NCI-H526 (cell line): ENCODE measurements around the gene HSF4.
"Not testable (repeated sequence)": the region's sequence is repeated elsewhere in the genome, so short reads cannot be mapped to it uniquely, and the experiment has no call there.

Experiments used
- DNase-seq, 2 experiments: peaks; one replicate each; lab custom pipeline; 2025; lab: John Stamatoyannopoulos, UW

The HSF4 gene

GRCh38 chr16:67164599-67165061 is at the start of gene HSF4:
Gene HSF4 (plus strand): TSS chr16:67164745. CDS start chr16:67164812, 67 bp downstream.
- DNase-seq: peak in 1 of 2 experiments; percentile 59

GRCh38 chr16:67114793-67115192 is 49.8 kb upstream of the HSF4 start:
- DNase-seq: no peak

GRCh38 chr16:67115639-67116038 is 48.9 kb upstream of the HSF4 start:
- DNase-seq: no peak

GRCh38 chr16:67116388-67117311 is 47.9 kb upstream of the HSF4 start:
- DNase-seq: no peak

GRCh38 chr16:67117716-67118115 is 46.8 kb upstream of the HSF4 start:
- DNase-seq: no peak

GRCh38 chr16:67120025-67120424 is 44.5 kb upstream of the HSF4 start:
- DNase-seq: peak in 1 of 2 experiments; percentile 8

GRCh38 chr16:67122799-67123198 is 41.7 kb upstream of the HSF4 start:
- DNase-seq: not testable (repeated sequence)

- no peak for DNase-seq
Observed at GRCh38 chr16:67128417-67128816, 36.1 kb upstream of the HSF4 start.

GRCh38 chr16:67128887-67129286 is 35.7 kb upstream of the HSF4 start:
- no peak for DNase-seq

- no peak for DNase-seq
Observed at GRCh38 chr16:67129422-67129821, 35.1 kb upstream of the HSF4 start.

- DNase-seq: no peak
Observed at GRCh38 chr16:67137605-67138004, 26.9 kb upstream of the HSF4 start.

- no peak for DNase-seq
Observed at GRCh38 chr16:67141391-67141790, 23.2 kb upstream of the HSF4 start.

- no peak for DNase-seq
Observed at GRCh38 chr16:67142342-67142741, 22.2 kb upstream of the HSF4 start.

- DNase-seq: no peak
Observed at GRCh38 chr16:67144943-67145342, 19.6 kb upstream of the HSF4 start.

- no peak for DNase-seq
Observed at GRCh38 chr16:67145746-67146145, 18.8 kb upstream of the HSF4 start.

GRCh38 chr16:67146523-67147357 is 17.8 kb upstream of the HSF4 start:
- DNase-seq: no peak

GRCh38 chr16:67147437-67148140 is 17.0 kb upstream of the HSF4 start:
- DNase-seq: no peak

GRCh38 chr16:67148221-67148620 is 16.3 kb upstream of the HSF4 start:
- no peak for DNase-seq

GRCh38 chr16:67148656-67149275 is 15.8 kb upstream of the HSF4 start:
- no peak for DNase-seq

GRCh38 chr16:67149276-67150046 is 15.1 kb upstream of the HSF4 start:
- DNase-seq: no peak
